Suprapubic skin (tissue), 3 donors: Measurements from ENCODE around the gene TNS1.

Experiments
- POLR2A ChIP-seq, 2 donors: fragments of 450-650 bp; IDR thresholded peaks; one replicate each; pipeline ENCODE4 v1.6.1; 2017; ENCODE audit warnings: antibody characterized with exemption in 2 of 2, mild to moderate bottlenecking in 2 of 2, moderate library complexity in 2 of 2
- TF ChIP-seq, protein P1 (sequence below), 2 donors: fragments of 200-600 bp in 1 of 2; fragments of 450-650 bp in 1 of 2; sonication (generic) in 1 of 2; IDR thresholded peaks; one replicate each; pipeline ENCODE4 v1.5.1; 2016 to 2019; ENCODE audit warnings: antibody characterized with exemption in 2 of 2, mild to moderate bottlenecking in 1 of 2, moderate library complexity in 1 of 2

- TF ChIP-seq, protein P1, sequence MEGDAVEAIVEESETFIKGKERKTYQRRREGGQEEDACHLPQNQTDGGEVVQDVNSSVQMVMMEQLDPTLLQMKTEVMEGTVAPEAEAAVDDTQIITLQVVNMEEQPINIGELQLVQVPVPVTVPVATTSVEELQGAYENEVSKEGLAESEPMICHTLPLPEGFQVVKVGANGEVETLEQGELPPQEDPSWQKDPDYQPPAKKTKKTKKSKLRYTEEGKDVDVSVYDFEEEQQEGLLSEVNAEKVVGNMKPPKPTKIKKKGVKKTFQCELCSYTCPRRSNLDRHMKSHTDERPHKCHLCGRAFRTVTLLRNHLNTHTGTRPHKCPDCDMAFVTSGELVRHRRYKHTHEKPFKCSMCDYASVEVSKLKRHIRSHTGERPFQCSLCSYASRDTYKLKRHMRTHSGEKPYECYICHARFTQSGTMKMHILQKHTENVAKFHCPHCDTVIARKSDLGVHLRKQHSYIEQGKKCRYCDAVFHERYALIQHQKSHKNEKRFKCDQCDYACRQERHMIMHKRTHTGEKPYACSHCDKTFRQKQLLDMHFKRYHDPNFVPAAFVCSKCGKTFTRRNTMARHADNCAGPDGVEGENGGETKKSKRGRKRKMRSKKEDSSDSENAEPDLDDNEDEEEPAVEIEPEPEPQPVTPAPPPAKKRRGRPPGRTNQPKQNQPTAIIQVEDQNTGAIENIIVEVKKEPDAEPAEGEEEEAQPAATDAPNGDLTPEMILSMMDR (IDR thresholded peaks at IDR 0.05): no peak
- no peak for TF ChIP-seq POLR2A (IDR thresholded peaks at IDR 0.05)
Measured at GRCh38 chr2:217810260-217810659, 192.5 kb downstream of the TNS1 start.
